HEK293 (cell line): ENCODE data around the gene SDS.

ENCODE experiments used
- GLIS1 ChIP-seq: fragments of 450-650 bp; formaldehyde crosslinking; IDR thresholded peaks from 2 replicates; pipeline ENCODE4 v1.5.1; 2016; ENCODE audit warnings: missing biosample characterization, missing genetic modification characterization
- IKZF3 ChIP-seq: fragments of 450-650 bp; IDR thresholded peaks from 2 replicates; pipeline ENCODE4 v1.5.0; 2018; ENCODE audit warnings: missing biosample characterization, mild to moderate bottlenecking, missing genetic modification characterization, moderate library complexity
- KLF16 ChIP-seq: fragments of 450-650 bp; formaldehyde crosslinking; IDR thresholded peaks from 2 replicates; pipeline ENCODE4 v1.5.1; 2017; ENCODE audit warnings: missing biosample characterization, missing genetic modification characterization
- PRDM1 ChIP-seq: fragments of 450-650 bp; formaldehyde crosslinking; IDR thresholded peaks from 2 replicates; pipeline ENCODE4; 2016; ENCODE audit warnings: missing biosample characterization, missing genetic modification characterization
- SP2 ChIP-seq: fragments of 450-650 bp; formaldehyde crosslinking; IDR thresholded peaks from 2 replicates; pipeline ENCODE4 v1.5.1; 2016; ENCODE audit warnings: missing biosample characterization, missing genetic modification characterization
- SP3 ChIP-seq: fragments of 450-650 bp; formaldehyde crosslinking; IDR thresholded peaks from 2 replicates; pipeline ENCODE4 v1.5.1; 2016; ENCODE audit warnings: missing biosample characterization, missing genetic modification characterization
- SP7 ChIP-seq: fragments of 450-650 bp; formaldehyde crosslinking; IDR thresholded peaks from 2 replicates; pipeline ENCODE4 v1.5.1; 2016; ENCODE audit warnings: missing biosample characterization, missing genetic modification characterization
- WT1 ChIP-seq: fragments of 450-650 bp; formaldehyde crosslinking; IDR thresholded peaks from 2 replicates; pipeline ENCODE4 v1.5.1; 2016; ENCODE audit warnings: missing biosample characterization, missing genetic modification characterization
- ZBTB49 ChIP-seq: fragments of 450-650 bp; formaldehyde crosslinking; IDR thresholded peaks from 2 replicates; pipeline ENCODE4 v1.5.1; 2016; ENCODE audit warnings: missing biosample characterization, missing genetic modification characterization, low read depth
- ZFHX2 ChIP-seq: fragments of 450-650 bp; formaldehyde crosslinking; conservative IDR thresholded peaks from 2 replicates; pipeline ENCODE4 v1.5.1; 2016; ENCODE audit warnings: missing biosample characterization, missing genetic modification characterization
- ZFP37 ChIP-seq: fragments of 450-650 bp; formaldehyde crosslinking; IDR thresholded peaks from 2 replicates; pipeline ENCODE4 v1.5.1; 2016; ENCODE audit warnings: missing biosample characterization, missing genetic modification characterization
- ZFP69B ChIP-seq: fragments of 450-650 bp; formaldehyde crosslinking; IDR thresholded peaks from 2 replicates; pipeline ENCODE4 v1.5.1; 2016; ENCODE audit warnings: missing biosample characterization, missing genetic modification characterization
- ZNF146 ChIP-seq: fragments of 450-650 bp; formaldehyde crosslinking; IDR thresholded peaks from 2 replicates; pipeline ENCODE4 v1.5.1; 2016; ENCODE audit warnings: missing biosample characterization, missing genetic modification characterization
- ZNF169 ChIP-seq: fragments of 450-650 bp; formaldehyde crosslinking; IDR thresholded peaks from 2 replicates; pipeline ENCODE4 v1.5.1; 2016; ENCODE audit warnings: missing biosample characterization, missing genetic modification characterization
- ZNF24 ChIP-seq: fragments of 450-650 bp; formaldehyde crosslinking; IDR thresholded peaks from 2 replicates; pipeline ENCODE4 v1.5.1; 2016; ENCODE audit warnings: missing biosample characterization, missing genetic modification characterization
- ZNF335 ChIP-seq: fragments of 450-650 bp; formaldehyde crosslinking; conservative IDR thresholded peaks from 2 replicates; pipeline ENCODE4 v1.5.1; 2016; ENCODE audit warnings: missing biosample characterization, missing genetic modification characterization
- ZNF391 ChIP-seq: fragments of 450-650 bp; formaldehyde crosslinking; IDR thresholded peaks from 2 replicates; pipeline ENCODE4 v1.5.1; 2016; ENCODE audit warnings: low read depth, missing biosample characterization, missing genetic modification characterization, borderline replicate concordance
- ZNF423 ChIP-seq: fragments of 450-650 bp; formaldehyde crosslinking; IDR thresholded peaks from 2 replicates; pipeline ENCODE4 v1.5.1; 2016; ENCODE audit warnings: missing biosample characterization, missing genetic modification characterization
- ZNF473 ChIP-seq: fragments of 450-650 bp; formaldehyde crosslinking; IDR thresholded peaks from 2 replicates; pipeline ENCODE4 v1.5.1; 2017; ENCODE audit warnings: missing biosample characterization, missing genetic modification characterization
- ZNF501 ChIP-seq: fragments of 450-650 bp; formaldehyde crosslinking; IDR thresholded peaks from 2 replicates; pipeline ENCODE4 v1.5.1; 2016; ENCODE audit warnings: missing biosample characterization, missing genetic modification characterization
- ZNF549 ChIP-seq: fragments of 450-650 bp; IDR thresholded peaks from 2 replicates; pipeline ENCODE4 v1.5.1; 2018; ENCODE audit warnings: missing biosample characterization, missing genetic modification characterization, mild to moderate bottlenecking, inconsistent platforms, moderate library complexity
- ZNF571 ChIP-seq: fragments of 450-650 bp; formaldehyde crosslinking; IDR thresholded peaks from 2 replicates; pipeline ENCODE4 v1.5.0; 2017; ENCODE audit warnings: missing biosample characterization, missing genetic modification characterization
- ZNF600 ChIP-seq: fragments of 450-650 bp; formaldehyde crosslinking; IDR thresholded peaks from 2 replicates; pipeline ENCODE4 v1.5.1; 2016; ENCODE audit warnings: missing biosample characterization, missing genetic modification characterization
- ZNF610 ChIP-seq: fragments of 450-650 bp; formaldehyde crosslinking; IDR thresholded peaks from 2 replicates; pipeline ENCODE4 v1.5.1; 2016; ENCODE audit warnings: missing biosample characterization, missing genetic modification characterization, borderline replicate concordance
- ZNF626 ChIP-seq: fragments of 450-650 bp; sonication (Bioruptor Pico); formaldehyde crosslinking; IDR thresholded peaks from 2 replicates; pipeline ENCODE4 v1.5.1; 2018; ENCODE audit warnings: missing biosample characterization, missing genetic modification characterization, inconsistent platforms
- ZNF704 ChIP-seq: fragments of 450-650 bp; formaldehyde crosslinking; IDR thresholded peaks from 2 replicates; pipeline ENCODE4 v1.5.1; 2016; ENCODE audit warnings: missing biosample characterization, missing genetic modification characterization
- ZNF777 ChIP-seq: fragments of 450-650 bp; formaldehyde crosslinking; IDR thresholded peaks from 2 replicates; pipeline ENCODE4 v1.5.1; 2017; ENCODE audit warnings: missing biosample characterization, missing genetic modification characterization, borderline replicate concordance
- ZNF792 ChIP-seq: fragments of 450-650 bp; formaldehyde crosslinking; IDR thresholded peaks from 2 replicates; pipeline ENCODE4 v1.5.1; 2016; ENCODE audit warnings: missing biosample characterization, missing genetic modification characterization
- ZNF837 ChIP-seq: fragments of 450-650 bp; formaldehyde crosslinking; IDR thresholded peaks from 2 replicates; pipeline ENCODE4 v1.5.1; 2016; ENCODE audit warnings: missing biosample characterization, missing genetic modification characterization
- ZSCAN30 ChIP-seq: fragments of 450-650 bp; IDR thresholded peaks from 2 replicates; pipeline ENCODE4 v1.5.1; 2018; ENCODE audit warnings: missing biosample characterization, mild to moderate bottlenecking, missing genetic modification characterization, moderate library complexity
- TF ChIP-seq, protein P1 (sequence below): fragments of 450-650 bp; formaldehyde crosslinking; IDR thresholded peaks from 2 replicates; pipeline ENCODE4 v1.5.1; 2016; ENCODE audit warnings: missing biosample characterization, missing genetic modification characterization
- TF ChIP-seq, protein P2 (sequence below): fragments of 450-650 bp; formaldehyde crosslinking; IDR thresholded peaks from 2 replicates; pipeline ENCODE4 v1.5.1; 2017; ENCODE audit warnings: missing biosample characterization, missing genetic modification characterization
- TF ChIP-seq, protein P3 (sequence below): fragments of 450-650 bp; formaldehyde crosslinking; IDR thresholded peaks from 2 replicates; pipeline ENCODE4 v1.5.1; 2016; ENCODE audit warnings: missing biosample characterization, missing genetic modification characterization

Gene SDS

DNA sequence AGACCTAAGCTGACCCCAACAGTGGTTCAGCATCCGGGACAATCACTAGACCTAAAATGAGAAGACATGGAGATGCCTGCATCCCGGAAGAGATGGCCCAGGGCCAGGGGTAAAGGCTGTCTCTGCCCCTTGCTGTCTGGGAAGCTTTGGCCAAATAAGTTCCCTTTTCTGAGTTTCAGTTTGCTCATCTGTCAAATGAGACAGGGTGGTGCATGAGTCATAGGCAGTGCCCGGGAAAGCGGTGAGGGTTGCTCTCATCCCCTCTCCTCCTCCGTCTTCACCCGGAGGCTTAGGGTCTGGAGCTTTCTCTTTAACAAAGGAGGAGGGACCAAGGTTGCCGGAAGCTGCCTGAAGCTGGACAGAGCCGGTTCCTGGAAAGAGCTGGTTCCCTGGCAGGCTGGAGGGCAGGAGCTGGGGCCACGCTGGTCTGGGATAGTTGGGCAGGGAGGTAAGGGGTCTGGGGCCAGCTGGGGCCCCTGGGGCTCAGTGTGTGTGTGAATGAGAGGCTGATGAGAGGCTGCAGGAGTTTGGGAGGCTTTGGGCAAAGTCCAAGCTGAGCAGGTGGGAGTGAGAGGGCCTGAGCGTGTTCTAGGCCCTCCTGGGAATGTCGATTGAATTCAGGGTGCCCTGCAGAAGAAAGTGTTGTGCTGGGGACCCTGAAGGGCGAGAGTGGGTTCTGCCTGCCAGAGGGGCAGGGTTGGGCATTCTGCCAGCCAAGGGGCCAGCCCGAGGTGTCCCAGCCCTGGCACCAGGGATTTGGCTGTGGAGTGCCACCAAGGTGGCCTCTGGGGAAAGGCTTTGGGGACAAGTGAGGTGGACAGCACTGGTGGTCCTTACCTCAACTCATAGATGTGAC lies 18.6 kb upstream of the SDS start, which contains the start of gene SDSL (continued):
- TF ChIP-seq, protein P1, sequence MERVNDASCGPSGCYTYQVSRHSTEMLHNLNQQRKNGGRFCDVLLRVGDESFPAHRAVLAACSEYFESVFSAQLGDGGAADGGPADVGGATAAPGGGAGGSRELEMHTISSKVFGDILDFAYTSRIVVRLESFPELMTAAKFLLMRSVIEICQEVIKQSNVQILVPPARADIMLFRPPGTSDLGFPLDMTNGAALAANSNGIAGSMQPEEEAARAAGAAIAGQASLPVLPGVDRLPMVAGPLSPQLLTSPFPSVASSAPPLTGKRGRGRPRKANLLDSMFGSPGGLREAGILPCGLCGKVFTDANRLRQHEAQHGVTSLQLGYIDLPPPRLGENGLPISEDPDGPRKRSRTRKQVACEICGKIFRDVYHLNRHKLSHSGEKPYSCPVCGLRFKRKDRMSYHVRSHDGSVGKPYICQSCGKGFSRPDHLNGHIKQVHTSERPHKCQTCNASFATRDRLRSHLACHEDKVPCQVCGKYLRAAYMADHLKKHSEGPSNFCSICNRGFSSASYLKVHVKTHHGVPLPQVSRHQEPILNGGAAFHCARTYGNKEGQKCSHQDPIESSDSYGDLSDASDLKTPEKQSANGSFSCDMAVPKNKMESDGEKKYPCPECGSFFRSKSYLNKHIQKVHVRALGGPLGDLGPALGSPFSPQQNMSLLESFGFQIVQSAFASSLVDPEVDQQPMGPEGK (tag by site-specific recombination) = 0 out of 2 replicates have a peak, but pooled peaks have one; percentile 17
- TF ChIP-seq ZNF391 (tag by site-specific recombination) (no peak), ZNF792 (tag by site-specific recombination) (0 out of 2 replicates have a peak, but pooled peaks have one; percentile 20), ZNF777 (tag by site-specific recombination) (no peak), ZBTB49 (tag by site-specific recombination) (no peak), SP3 (tag by site-specific recombination) (0 out of 2 replicates have a peak, but pooled peaks have one; percentile 30), ZNF169 (no peak), ZNF610 (tag by site-specific recombination) (no peak), WT1 (tag by site-specific recombination) (no peak), ZNF24 (tag by site-specific recombination) (no peak), KLF16 (peak; percentile 33; the same call in 1 of the 2 replicates), ZNF704 (tag by site-specific recombination) (no peak), ZNF501 (tag by site-specific recombination) (peak; percentile 25; the same call in 1 of the 2 replicates), ZNF335 (tag by site-specific recombination) (peak; percentile 81), ZSCAN30 (tag by site-specific recombination) (0 out of 2 replicates have a peak, but pooled peaks have one; percentile 22), ZFP37 (no peak), SP2 (tag by site-specific recombination) (peak; percentile 63), SP7 (peak; percentile 75), GLIS1 (tag by site-specific recombination) (0 out of 2 replicates have a peak, but pooled peaks have one; percentile 10), ZNF423 (tag by site-specific recombination) (no peak), ZNF837 (no peak), ZFHX2 (tag by site-specific recombination) (no peak), ZNF600 (tag by site-specific recombination) (peak; percentile 80), ZNF549 (tag by site-specific recombination) (no peak), PRDM1 (tag by site-specific recombination) (peak; percentile 91), IKZF3 (peak; percentile 32; the same call in 1 of the 2 replicates), ZNF473 (tag by site-specific recombination) (no peak), ZFP69B (tag by site-specific recombination) (peak; percentile 18; the same call in 1 of the 2 replicates), ZNF146 (no peak), ZNF626 (tag by site-specific recombination) (no peak), ZNF571 (tag by site-specific recombination) (no peak)
- TF ChIP-seq, protein P2, sequence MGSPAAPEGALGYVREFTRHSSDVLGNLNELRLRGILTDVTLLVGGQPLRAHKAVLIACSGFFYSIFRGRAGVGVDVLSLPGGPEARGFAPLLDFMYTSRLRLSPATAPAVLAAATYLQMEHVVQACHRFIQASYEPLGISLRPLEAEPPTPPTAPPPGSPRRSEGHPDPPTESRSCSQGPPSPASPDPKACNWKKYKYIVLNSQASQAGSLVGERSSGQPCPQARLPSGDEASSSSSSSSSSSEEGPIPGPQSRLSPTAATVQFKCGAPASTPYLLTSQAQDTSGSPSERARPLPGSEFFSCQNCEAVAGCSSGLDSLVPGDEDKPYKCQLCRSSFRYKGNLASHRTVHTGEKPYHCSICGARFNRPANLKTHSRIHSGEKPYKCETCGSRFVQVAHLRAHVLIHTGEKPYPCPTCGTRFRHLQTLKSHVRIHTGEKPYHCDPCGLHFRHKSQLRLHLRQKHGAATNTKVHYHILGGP (tag by site-specific recombination) = peak; percentile 94
- TF ChIP-seq, protein P3, sequence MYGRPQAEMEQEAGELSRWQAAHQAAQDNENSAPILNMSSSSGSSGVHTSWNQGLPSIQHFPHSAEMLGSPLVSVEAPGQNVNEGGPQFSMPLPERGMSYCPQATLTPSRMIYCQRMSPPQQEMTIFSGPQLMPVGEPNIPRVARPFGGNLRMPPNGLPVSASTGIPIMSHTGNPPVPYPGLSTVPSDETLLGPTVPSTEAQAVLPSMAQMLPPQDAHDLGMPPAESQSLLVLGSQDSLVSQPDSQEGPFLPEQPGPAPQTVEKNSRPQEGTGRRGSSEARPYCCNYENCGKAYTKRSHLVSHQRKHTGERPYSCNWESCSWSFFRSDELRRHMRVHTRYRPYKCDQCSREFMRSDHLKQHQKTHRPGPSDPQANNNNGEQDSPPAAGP (tag by site-specific recombination) = peak; percentile 48; the same call in 1 of the 2 replicates
